NB4 (cell line): ENCODE data around the gene NCS1.

Experiments
- CTCF ChIP-seq: IDR thresholded peaks from one replicate; pipeline ENCODE4 v1.5.1; 2012; ENCODE audit warnings: low read depth, low read length
- POLR2A ChIP-seq: IDR thresholded peaks from 2 replicates; pipeline ENCODE4 v1.6.1; 2011; ENCODE audit warnings: mild to moderate bottlenecking; ENCODE audit not compliant: insufficient read length; ENCODE audit errors: extremely low read depth

- no peak for TF ChIP-seq CTCF
- TF ChIP-seq POLR2A = no peak
Observed at GRCh38 chr9:130142641-130143040, 29.6 kb upstream of the NCS1 start.
